Measurements from ENCODE around the gene ZNF549.
"Not testable (repeated sequence)": the region's sequence is repeated elsewhere in the genome, so short reads cannot be mapped to it uniquely, and the experiment has no call there.

ZNF549 gene

DNA sequence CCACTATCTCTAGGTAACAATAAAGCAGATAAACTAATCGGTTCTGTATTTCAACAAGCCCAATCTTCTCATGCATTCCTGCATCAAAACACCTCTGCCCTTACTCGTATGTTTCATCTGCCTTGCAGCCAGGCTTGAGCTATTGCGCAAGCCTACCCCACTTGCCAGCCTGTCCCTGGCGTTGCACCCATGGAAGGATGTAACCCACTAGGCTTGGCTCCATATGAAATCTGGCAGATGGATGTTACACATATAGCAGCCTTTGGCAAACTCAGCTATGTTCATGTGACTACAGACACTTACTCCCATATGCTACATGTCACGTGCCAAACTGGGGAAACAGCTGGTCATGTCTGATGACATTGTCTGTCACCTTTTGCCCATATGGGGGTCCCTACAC is 11.9 kb upstream of the ZNF549 start:
- no peak overlapping the region for H3K4me3 ChIP-seq (ENCODE audit: low read length)
- no peaks in the 10 kb centered on the region for H3K4me1 ChIP-seq (ENCODE audit: control insufficient read depth, low read length)
- no peaks in the 10 kb centered on the region for H4K20me1 ChIP-seq (ENCODE audit: control insufficient read depth, insufficient read depth, low read depth, low read length)
- no peak overlapping the region for H3K4me2 ChIP-seq (ENCODE audit: low read length)
- TF ChIP-seq EZH2phosphoT487 (IDR thresholded peaks at IDR 0.05; ENCODE audit: borderline replicate concordance, low read length): no peak
- TF ChIP-seq, protein P1, sequence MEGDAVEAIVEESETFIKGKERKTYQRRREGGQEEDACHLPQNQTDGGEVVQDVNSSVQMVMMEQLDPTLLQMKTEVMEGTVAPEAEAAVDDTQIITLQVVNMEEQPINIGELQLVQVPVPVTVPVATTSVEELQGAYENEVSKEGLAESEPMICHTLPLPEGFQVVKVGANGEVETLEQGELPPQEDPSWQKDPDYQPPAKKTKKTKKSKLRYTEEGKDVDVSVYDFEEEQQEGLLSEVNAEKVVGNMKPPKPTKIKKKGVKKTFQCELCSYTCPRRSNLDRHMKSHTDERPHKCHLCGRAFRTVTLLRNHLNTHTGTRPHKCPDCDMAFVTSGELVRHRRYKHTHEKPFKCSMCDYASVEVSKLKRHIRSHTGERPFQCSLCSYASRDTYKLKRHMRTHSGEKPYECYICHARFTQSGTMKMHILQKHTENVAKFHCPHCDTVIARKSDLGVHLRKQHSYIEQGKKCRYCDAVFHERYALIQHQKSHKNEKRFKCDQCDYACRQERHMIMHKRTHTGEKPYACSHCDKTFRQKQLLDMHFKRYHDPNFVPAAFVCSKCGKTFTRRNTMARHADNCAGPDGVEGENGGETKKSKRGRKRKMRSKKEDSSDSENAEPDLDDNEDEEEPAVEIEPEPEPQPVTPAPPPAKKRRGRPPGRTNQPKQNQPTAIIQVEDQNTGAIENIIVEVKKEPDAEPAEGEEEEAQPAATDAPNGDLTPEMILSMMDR (IDR thresholded peaks at IDR 0.05; ENCODE audit: low read depth, low read length, poor library complexity, severe bottlenecking): no peak
- no peak overlapping the region for H3K27ac ChIP-seq (ENCODE audit: low read depth, low read length)
- H3K79me2 ChIP-seq (ENCODE audit: control insufficient read depth, low read length): no peaks in the 10 kb centered on the region
- H3K27me3 ChIP-seq (ENCODE audit: control insufficient read depth, low read length): no peaks in the 10 kb centered on the region
- H3K9me2 ChIP-seq (replicated peaks; ENCODE audit: control insufficient read depth, low read length): no peaks in the 10 kb centered on the region
- H3F3A ChIP-seq (ENCODE audit: control insufficient read depth, insufficient read depth): no peaks in the 10 kb centered on the region
- peaks cover 36% of the 10 kb centered on the region; the same call in 1 of the 2 replicates for H3K9me3 ChIP-seq (ENCODE audit: control insufficient read depth, insufficient read depth, low read length)
- no peaks in the 10 kb centered on the region for H3K36me3 ChIP-seq (ENCODE audit: control insufficient read depth, low read length)

DNA sequence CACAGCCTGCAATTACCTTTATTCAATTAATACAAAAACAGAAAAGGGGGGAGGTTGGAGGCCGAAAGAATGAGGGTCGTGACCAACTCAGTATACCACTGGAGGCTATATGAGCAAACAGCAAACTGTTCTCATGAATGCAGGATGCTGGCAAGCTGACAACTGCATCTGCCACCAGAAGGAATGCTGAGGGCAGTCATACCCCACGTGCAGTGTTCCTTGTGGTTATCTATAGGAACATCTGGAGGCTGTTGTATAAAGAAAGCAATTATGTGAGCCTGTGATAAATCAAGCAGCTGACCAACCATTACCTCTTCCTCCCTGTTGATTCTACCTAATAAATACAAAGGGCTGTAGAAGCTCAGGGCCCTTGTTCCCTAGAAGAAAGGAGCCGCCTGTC is 9.1 kb upstream of the ZNF549 start:
- not testable (repeated sequence) for H3K4me1 ChIP-seq (ENCODE audit: control insufficient read depth, low read length); H3F3A ChIP-seq (ENCODE audit: control insufficient read depth, insufficient read depth); H4K20me1 ChIP-seq (ENCODE audit: control insufficient read depth, insufficient read depth, low read depth, low read length); H3K27ac ChIP-seq (ENCODE audit: low read depth, low read length); H3K4me2 ChIP-seq (ENCODE audit: low read length); H3K9me2 ChIP-seq (replicated peaks; ENCODE audit: control insufficient read depth, low read length); H3K36me3 ChIP-seq (ENCODE audit: control insufficient read depth, low read length); H3K4me3 ChIP-seq (ENCODE audit: low read length); H3K79me2 ChIP-seq (ENCODE audit: control insufficient read depth, low read length); H3K27me3 ChIP-seq (ENCODE audit: control insufficient read depth, low read length)
- H3K9me3 ChIP-seq (ENCODE audit: control insufficient read depth, insufficient read depth, low read length): peaks cover 37% of the 10 kb centered on the region; the same call in 1 of the 2 replicates

DNA sequence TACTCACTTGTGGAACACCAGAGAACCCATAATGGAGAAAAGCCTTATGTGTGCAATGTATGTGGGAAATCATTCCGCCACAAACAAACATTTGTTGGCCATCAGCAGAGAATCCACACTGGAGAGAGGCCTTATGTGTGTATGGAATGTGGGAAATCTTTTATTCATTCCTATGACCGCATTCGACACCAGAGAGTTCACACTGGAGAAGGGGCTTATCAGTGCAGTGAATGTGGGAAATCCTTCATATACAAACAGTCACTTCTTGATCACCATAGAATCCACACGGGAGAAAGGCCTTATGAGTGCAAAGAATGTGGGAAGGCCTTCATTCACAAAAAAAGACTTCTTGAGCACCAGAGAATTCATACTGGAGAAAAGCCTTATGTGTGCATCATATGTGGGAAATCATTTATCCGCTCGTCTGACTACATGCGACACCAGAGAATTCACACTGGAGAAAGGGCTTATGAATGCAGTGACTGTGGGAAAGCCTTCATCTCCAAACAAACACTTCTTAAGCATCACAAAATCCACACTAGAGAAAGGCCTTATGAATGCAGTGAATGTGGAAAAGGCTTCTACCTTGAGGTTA is 10.9 kb downstream of the ZNF549 start:
- no peaks in the 10 kb centered on the region for H3K79me2 ChIP-seq (ENCODE audit: control insufficient read depth, low read length)
- peaks cover 3% of the 10 kb centered on the region; the same call in 1 of the 2 replicates for H3K36me3 ChIP-seq (ENCODE audit: control insufficient read depth, low read length)
- H3K9me2 ChIP-seq (replicated peaks; ENCODE audit: control insufficient read depth, low read length): no peaks in the 10 kb centered on the region
- peaks cover 62% of the 10 kb centered on the region for H3K9me3 ChIP-seq (ENCODE audit: control insufficient read depth, insufficient read depth, low read length)
- no peaks in the 10 kb centered on the region for H4K20me1 ChIP-seq (ENCODE audit: control insufficient read depth, insufficient read depth, low read depth, low read length)
- TF ChIP-seq, protein P1 (IDR thresholded peaks at IDR 0.05; ENCODE audit: low read depth, low read length, poor library complexity, severe bottlenecking): no peak
- no peak overlapping the region for H3K4me2 ChIP-seq (ENCODE audit: low read length)
- no peaks in the 10 kb centered on the region for H3K4me1 ChIP-seq (ENCODE audit: control insufficient read depth, low read length)
- no peak overlapping the region for H3K27ac ChIP-seq (ENCODE audit: low read depth, low read length)
- no peaks in the 10 kb centered on the region for H3K27me3 ChIP-seq (ENCODE audit: control insufficient read depth, low read length)
- no peak overlapping the region for H3K4me3 ChIP-seq (ENCODE audit: low read length)
- no peaks in the 10 kb centered on the region for H3F3A ChIP-seq (ENCODE audit: control insufficient read depth, insufficient read depth)

DNA sequence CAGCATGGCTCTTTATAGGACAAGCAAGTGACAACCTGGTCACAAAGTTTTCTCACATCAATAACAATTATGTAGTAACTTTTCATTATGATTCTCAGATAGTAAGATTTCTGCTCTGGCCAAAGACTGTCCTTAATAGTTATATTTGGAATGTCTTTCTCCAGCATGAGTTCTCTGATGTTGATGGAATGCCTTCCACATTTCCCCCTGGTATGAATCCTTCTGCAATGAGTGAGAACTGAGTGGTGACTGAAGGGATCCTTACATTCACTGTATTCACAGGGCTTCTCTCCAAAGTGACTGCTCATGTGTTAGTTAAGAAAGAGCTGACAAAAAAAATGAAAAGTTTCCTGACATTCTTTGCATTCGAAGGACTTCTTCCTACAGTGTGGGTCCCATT is 19.4 kb downstream of the ZNF549 start:
- Histone ChIP-seq H3K27me3 (ENCODE audit: control insufficient read depth, low read length) (no peaks in the 10 kb centered on the region), H3F3A (ENCODE audit: control insufficient read depth, insufficient read depth) (no peaks in the 10 kb centered on the region), H3K9me3 (ENCODE audit: control insufficient read depth, insufficient read depth, low read length) (peaks cover 36% of the 10 kb centered on the region; the same call in 1 of the 2 replicates), H3K4me1 (ENCODE audit: control insufficient read depth, low read length) (no peaks in the 10 kb centered on the region), H3K36me3 (ENCODE audit: control insufficient read depth, low read length) (peaks cover 54% of the 10 kb centered on the region), H3K9me2 (replicated peaks; ENCODE audit: control insufficient read depth, low read length) (no peaks in the 10 kb centered on the region), H3K4me3 (ENCODE audit: low read length) (no peak overlapping the region), H3K79me2 (ENCODE audit: control insufficient read depth, low read length) (no peaks in the 10 kb centered on the region), H3K4me2 (ENCODE audit: low read length) (no peak overlapping the region), H3K27ac (ENCODE audit: low read depth, low read length) (no peak overlapping the region), H4K20me1 (ENCODE audit: control insufficient read depth, insufficient read depth, low read depth, low read length) (no peaks in the 10 kb centered on the region)
- TF ChIP-seq, protein P1 (IDR thresholded peaks at IDR 0.05; ENCODE audit: low read depth, low read length, poor library complexity, severe bottlenecking): no peak
- TF ChIP-seq EZH2phosphoT487 (IDR thresholded peaks at IDR 0.05; ENCODE audit: borderline replicate concordance, low read length): no peak

Data from DOHH2 (cell line).